Neutrophil (primary cell): ENCODE results near the gene BLOC1S4.
"Not testable (repeated sequence)": the region's sequence is repeated elsewhere in the genome, so short reads cannot be mapped to it uniquely, and the experiment has no call there.

Source experiments
- H3K27ac ChIP-seq: fragments of 200-600 bp; sonication (generic); 2 replicates; pipeline ENCODE4 v1.5.1; 2016; ENCODE audit warnings: mild to moderate bottlenecking, moderate library complexity
- H3K27me3 ChIP-seq: fragments of 200-600 bp; sonication (generic); 2 replicates; pipeline ENCODE4 v1.6.0; 2016; ENCODE audit warnings: mild to moderate bottlenecking
- H3K36me3 ChIP-seq: fragments of 200-600 bp; sonication (generic); 2 replicates; pipeline ENCODE4 v1.5.1; 2017
- H3K4me1 ChIP-seq, 2 experiments: fragments of 200-600 bp in 1 of 2; sonication (generic) in 1 of 2; 1 replicate in 1 of 2; 2 replicates in 1 of 2; pipeline versions ENCODE4 v1.5.1 to v1.6.1; 2013 to 2016; ENCODE audit warnings: low read depth in 1 of 2, low read length in 1 of 2, mild to moderate bottlenecking in 1 of 2, moderate library complexity in 1 of 2; ENCODE audit not compliant: control insufficient read depth in 1 of 2, insufficient read depth in 1 of 2
- H3K4me3 ChIP-seq, 2 experiments: fragments of 200-600 bp in 1 of 2; sonication (generic) in 1 of 2; 1 replicate in 1 of 2; 2 replicates in 1 of 2; pipeline ENCODE4 v1.5.1; 2013 to 2016; ENCODE audit warnings: low read depth in 1 of 2, low read length in 1 of 2, mild to moderate bottlenecking in 1 of 2, moderate library complexity in 1 of 2
- H3K9me3 ChIP-seq: fragments of 200-600 bp; sonication (generic); 2 replicates; pipeline ENCODE4 v1.5.1; 2016
- TF ChIP-seq, protein P1 (sequence below): fragments of 200-600 bp; sonication (generic); IDR thresholded peaks from 2 replicates; pipeline ENCODE4 v1.5.1; 2016; ENCODE audit warnings: antibody characterized with exemption

The BLOC1S4 gene

DNA sequence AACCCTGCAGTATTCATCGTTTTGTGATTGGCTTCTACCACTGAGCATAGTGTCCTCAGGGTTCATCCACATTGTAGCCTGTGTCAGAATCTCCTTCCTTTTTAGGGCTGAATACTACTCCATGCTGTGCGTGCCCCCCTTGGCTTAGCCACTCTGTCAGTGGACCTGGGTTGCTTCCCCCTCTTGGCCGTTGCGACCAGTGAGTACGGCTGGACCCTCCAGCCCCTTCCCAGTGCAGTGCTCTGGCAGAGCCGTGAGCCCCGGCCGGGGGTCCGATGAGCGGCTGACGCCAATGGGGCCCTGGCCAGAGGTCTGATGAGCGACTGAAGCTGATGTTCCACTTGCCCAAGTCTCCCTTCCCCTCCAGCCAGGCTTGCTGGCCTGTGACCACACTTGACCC lies 6.9 kb downstream of the BLOC1S4 start:
- H3K4me3 ChIP-seq: no peak overlapping the region
- TF ChIP-seq, protein P1, sequence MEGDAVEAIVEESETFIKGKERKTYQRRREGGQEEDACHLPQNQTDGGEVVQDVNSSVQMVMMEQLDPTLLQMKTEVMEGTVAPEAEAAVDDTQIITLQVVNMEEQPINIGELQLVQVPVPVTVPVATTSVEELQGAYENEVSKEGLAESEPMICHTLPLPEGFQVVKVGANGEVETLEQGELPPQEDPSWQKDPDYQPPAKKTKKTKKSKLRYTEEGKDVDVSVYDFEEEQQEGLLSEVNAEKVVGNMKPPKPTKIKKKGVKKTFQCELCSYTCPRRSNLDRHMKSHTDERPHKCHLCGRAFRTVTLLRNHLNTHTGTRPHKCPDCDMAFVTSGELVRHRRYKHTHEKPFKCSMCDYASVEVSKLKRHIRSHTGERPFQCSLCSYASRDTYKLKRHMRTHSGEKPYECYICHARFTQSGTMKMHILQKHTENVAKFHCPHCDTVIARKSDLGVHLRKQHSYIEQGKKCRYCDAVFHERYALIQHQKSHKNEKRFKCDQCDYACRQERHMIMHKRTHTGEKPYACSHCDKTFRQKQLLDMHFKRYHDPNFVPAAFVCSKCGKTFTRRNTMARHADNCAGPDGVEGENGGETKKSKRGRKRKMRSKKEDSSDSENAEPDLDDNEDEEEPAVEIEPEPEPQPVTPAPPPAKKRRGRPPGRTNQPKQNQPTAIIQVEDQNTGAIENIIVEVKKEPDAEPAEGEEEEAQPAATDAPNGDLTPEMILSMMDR: no peak
- peaks cover 0 to 7% of the 10 kb centered on the region in 2 experiments for H3K4me1 ChIP-seq
- no peaks in the 10 kb centered on the region for H3K36me3 ChIP-seq
- H3K27ac ChIP-seq: no peak overlapping the region
- no peaks in the 10 kb centered on the region for H3K27me3 ChIP-seq
- no peaks in the 10 kb centered on the region for H3K9me3 ChIP-seq

DNA sequence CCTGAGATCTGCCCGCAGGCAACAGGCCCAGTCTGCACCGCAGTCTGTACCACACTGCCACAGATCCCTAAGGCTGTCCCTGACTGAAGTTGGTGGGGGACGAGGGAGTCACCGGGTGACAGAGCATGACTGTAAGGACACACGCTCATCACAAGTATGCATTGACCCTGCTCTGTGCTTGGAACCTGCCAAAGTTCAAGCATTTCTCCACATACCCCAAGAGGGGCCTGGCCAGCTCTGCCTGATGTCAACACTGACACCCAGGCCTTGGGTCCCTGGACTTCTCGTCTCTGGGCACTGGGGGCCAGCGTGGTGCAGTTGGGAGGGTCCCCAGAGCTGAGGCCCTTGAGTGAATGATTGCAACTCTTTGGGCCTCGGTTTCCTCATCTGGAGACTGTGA lies 7.9 kb downstream of the BLOC1S4 start:
- H3K4me3 ChIP-seq: no peak overlapping the region
- H3K27me3 ChIP-seq: no peaks in the 10 kb centered on the region
- TF ChIP-seq, protein P1: no peak
- peaks cover 0 to 5% of the 10 kb centered on the region in 2 experiments for H3K4me1 ChIP-seq
- no peak overlapping the region for H3K27ac ChIP-seq
- no peaks in the 10 kb centered on the region for H3K9me3 ChIP-seq
- H3K36me3 ChIP-seq: no peaks in the 10 kb centered on the region

DNA sequence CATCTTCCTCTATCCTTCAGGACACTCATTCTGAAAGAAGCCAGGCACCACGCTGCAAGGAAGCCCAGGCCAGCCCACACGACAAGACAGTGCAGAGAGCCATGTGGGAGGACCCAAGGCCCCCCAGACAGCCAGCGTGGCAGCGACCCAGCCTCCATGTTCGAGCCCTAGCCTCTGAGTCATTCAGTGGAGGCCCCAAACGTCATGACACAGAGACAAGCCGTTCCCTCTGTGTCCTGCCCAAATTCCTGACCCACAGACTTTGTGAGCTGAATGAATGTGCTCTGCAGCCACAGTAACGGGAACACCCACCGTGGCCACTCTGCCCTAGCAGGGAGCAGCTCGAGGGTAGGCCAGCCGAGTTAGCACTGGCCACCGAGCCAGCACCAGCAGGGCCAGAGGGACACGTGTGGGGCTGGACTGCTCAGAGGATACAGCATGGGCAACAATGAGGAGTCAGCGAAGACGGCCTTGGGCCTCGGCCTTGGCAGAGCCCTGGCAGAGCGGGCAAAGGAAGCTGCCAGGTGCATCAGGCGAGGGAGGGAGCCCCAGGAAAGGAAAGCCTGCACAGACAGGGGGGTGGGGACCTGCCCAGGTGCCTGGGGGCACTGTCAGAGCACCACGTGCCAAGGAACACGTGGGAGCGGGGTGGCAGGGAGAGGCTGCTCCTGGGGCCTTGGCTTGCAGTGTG lies 8.6 kb downstream of the BLOC1S4 start:
- Histone ChIP-seq H3K9me3 (no peaks in the 10 kb centered on the region), H3K4me3 (no peak overlapping the region), H3K4me1 (peaks cover 0 to 5% of the 10 kb centered on the region in 2 experiments), H3K36me3 (no peaks in the 10 kb centered on the region), H3K27ac (no peak overlapping the region), H3K27me3 (no peaks in the 10 kb centered on the region)
- TF ChIP-seq, protein P1: no peak

DNA sequence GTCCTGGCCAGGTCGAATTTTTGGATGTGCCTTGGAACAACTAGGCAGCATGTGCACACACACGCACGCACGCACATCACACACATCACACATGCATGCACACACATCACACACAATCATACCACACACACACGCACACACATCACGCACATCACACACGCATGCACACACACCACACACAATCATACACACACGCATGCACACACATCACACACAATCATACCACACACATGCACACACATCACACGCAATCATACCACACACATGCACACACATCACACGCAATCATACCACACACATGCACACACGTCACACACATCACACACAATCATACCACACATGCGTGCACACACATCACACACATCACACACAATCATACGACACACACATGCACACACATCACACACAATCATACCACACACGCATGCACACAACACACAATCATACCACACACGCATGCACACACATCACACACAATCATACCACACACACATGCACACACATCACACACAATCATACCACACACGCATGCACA lies 9.5 kb downstream of the BLOC1S4 start:
- not testable (repeated sequence) for H3K9me3 ChIP-seq, H3K4me3 ChIP-seq, H3K27me3 ChIP-seq, H3K27ac ChIP-seq, H3K4me1 ChIP-seq, H3K36me3 ChIP-seq

DNA sequence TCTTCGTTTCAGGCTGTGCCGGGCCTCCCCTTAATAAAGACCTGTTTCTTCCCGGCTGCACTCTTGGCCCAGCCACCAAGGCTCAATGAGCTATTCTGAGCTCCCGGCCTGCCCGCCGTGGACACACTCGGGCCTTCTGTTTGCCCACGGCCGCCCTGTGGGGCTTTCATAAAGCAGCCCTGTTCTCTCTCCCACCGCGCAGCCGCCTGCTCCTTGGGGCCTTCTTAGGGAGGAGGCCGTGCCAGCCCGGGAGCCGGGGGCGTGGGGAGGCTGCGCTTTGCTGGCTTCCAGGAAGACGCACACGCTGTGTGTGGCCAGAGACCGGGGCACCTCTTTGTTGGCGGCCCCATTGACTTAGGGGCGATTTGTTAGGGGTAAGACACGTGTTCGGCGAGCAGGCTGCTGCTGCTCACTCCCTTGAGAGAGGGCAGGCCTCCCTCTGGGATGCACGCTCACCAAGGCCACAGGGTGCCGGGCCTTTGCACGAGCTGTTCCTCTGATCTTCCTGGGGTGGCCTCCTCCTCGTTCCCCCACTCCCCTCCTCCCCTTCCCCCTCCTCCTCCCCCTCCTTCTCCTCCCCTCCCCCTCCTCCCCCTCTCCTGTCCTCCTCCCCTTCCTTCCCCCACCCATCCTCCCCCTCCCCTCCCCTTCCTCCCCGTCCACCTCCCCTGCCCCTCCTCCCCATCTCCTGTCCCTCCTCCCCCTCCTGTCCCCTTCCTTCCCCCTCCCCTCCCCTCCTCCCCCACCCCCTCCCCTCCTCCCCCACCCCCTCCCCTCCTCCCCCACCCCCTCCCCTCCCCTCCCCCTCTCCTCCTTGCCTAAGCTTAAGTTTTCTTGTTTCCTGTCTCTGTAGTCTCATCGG lies 11.3 kb downstream of the BLOC1S4 start:
- no peak overlapping the region for H3K4me3 ChIP-seq
- no peaks in the 10 kb centered on the region for H3K27me3 ChIP-seq
- no peak overlapping the region for H3K27ac ChIP-seq
- TF ChIP-seq, protein P1: no peak
- no peaks in the 10 kb centered on the region for H3K36me3 ChIP-seq
- no peaks in the 10 kb centered on the region for H3K9me3 ChIP-seq
- H3K4me1 ChIP-seq: no peaks in the 10 kb centered on the region

DNA sequence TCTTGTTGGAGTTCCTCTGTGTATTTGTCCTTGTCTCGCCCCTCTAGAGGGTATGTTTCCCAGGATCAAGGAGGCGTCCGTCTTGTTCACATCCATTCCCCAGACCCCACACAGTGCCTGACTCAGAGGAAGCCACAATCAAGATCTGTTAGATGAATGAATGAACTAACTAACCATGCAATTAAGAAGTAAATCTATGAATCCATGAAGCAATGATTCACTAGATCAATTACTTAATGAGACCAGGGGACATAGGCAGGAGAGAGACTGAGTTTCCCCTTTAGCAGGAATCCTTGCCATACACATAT lies 11.9 kb downstream of the BLOC1S4 start:
- Histone ChIP-seq H3K27ac (no peak overlapping the region), H3K4me1 (no peaks in the 10 kb centered on the region), H3K9me3 (no peaks in the 10 kb centered on the region), H3K27me3 (no peaks in the 10 kb centered on the region), H3K4me3 (no peak overlapping the region), H3K36me3 (no peaks in the 10 kb centered on the region)
- TF ChIP-seq, protein P1: no peak
